Calu3 (cell line): ENCODE results near the gene TMC1. TPM values are rescaled to one million over a fixed set of nuclear protein-coding genes. Genes with fewer than 3 reads are reported as not detected.

Experiments
- BruUV-seq: library from RNA; stranded (reverse); fragments of 400-500 nt; replicated peaks from 2 replicates; lab custom pipeline; 2021; lab: Mats Ljungman, UMichigan
- CTCF ChIA-PET: fragments of 300-600 bp; sonication (Branson Sonifier 250); formaldehyde crosslinking; loops from one replicate; lab custom pipeline; 2022; ENCODE audit warnings: antibody characterized with exemption; lab: Charles Lee
- DNase-seq: peaks from one replicate; pipeline ENCODE4 v3.0.0; 2022
- H3K27ac Mint-ChIP-seq: one replicate; pipeline ENCODE4 v1.8.0; 2022; ENCODE audit warnings: mixed read lengths; ENCODE audit not compliant: unreplicated experiment
- H3K27me3 Mint-ChIP-seq: one replicate; pipeline ENCODE4 v1.8.0; 2022; ENCODE audit warnings: mixed read lengths; ENCODE audit not compliant: unreplicated experiment
- H3K36me3 Mint-ChIP-seq: one replicate; pipeline ENCODE4 v1.8.0; 2022; ENCODE audit warnings: mild to moderate bottlenecking, moderate library complexity, mixed read lengths; ENCODE audit not compliant: insufficient read depth, unreplicated experiment
- H3K4me1 Mint-ChIP-seq: one replicate; pipeline ENCODE4 v1.8.0; 2022; ENCODE audit warnings: mild to moderate bottlenecking, low read depth, mixed read lengths; ENCODE audit not compliant: unreplicated experiment
- H3K4me3 Mint-ChIP-seq: one replicate; pipeline ENCODE4 v1.8.0; 2022; ENCODE audit warnings: mild to moderate bottlenecking, low read depth, moderate library complexity, mixed read lengths; ENCODE audit not compliant: unreplicated experiment
- H3K9me3 Mint-ChIP-seq: one replicate; pipeline ENCODE4 v1.8.0; 2022; ENCODE audit warnings: low read depth, mixed read lengths; ENCODE audit not compliant: unreplicated experiment
- intact Hi-C: fragments of 100-400 bp; cut with micrococcal nuclease; formaldehyde crosslinking; loops from one replicate; pipeline ENCODE4 v1.10.0; 2022; ENCODE audit not compliant: unreplicated experiment
- total RNA-seq: library from RNA; stranded (reverse); gene quantifications from 2 replicates; pipeline ENCODE4 v1.2.3, GENCODE V29; 2022
- TF ChIP-seq, protein P1 (sequence below): fragments of 200-600 bp; IDR thresholded peaks from one replicate; pipeline ENCODE4 v1.8.0; 2022; ENCODE audit warnings: antibody characterized with exemption; ENCODE audit not compliant: unreplicated experiment

The TMC1 gene
- total RNA-seq, 1 experiment from 2014 or later, result not detected

DNA sequence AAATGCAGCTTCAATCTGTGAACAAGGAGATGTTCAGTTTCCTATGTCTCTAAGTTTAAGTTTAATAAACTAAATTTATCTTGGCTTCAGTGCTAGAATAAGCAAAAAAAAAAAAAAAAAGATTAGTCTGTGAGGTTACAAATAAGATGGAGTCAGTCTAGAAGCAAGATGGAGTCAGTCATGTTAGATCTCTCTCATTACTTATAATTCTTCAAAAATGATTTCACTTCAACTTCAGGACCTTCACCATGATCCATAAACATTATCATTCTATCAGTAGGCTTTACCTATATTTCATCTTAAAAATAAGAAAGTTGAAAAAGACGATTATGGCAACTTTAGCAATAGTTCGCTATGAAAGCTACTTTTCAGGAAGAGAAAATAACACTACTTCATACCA lies 30.2 kb upstream of the TMC1 start:
- no peak overlapping the region for H3K27ac Mint-ChIP-seq
- no TSS peak for BruUV-seq
- no peak for DNase-seq
- no peak overlapping the region for H3K4me3 Mint-ChIP-seq
- CTCF ChIA-PET, result interaction anchor here (0.6 kb wide), 1 partner anchor 108 kb away, joined by 3 read pairs; no protein-coding TSS in a partner anchor
- H3K27me3 Mint-ChIP-seq, result no peaks in the 10 kb centered on the region
- no peaks in the 10 kb centered on the region for H3K36me3 Mint-ChIP-seq
- TF ChIP-seq, protein P1, sequence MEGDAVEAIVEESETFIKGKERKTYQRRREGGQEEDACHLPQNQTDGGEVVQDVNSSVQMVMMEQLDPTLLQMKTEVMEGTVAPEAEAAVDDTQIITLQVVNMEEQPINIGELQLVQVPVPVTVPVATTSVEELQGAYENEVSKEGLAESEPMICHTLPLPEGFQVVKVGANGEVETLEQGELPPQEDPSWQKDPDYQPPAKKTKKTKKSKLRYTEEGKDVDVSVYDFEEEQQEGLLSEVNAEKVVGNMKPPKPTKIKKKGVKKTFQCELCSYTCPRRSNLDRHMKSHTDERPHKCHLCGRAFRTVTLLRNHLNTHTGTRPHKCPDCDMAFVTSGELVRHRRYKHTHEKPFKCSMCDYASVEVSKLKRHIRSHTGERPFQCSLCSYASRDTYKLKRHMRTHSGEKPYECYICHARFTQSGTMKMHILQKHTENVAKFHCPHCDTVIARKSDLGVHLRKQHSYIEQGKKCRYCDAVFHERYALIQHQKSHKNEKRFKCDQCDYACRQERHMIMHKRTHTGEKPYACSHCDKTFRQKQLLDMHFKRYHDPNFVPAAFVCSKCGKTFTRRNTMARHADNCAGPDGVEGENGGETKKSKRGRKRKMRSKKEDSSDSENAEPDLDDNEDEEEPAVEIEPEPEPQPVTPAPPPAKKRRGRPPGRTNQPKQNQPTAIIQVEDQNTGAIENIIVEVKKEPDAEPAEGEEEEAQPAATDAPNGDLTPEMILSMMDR, result no peak
- no peaks in the 10 kb centered on the region for H3K9me3 Mint-ChIP-seq
- H3K4me1 Mint-ChIP-seq, result no peaks in the 10 kb centered on the region
- intact Hi-C loops, result no loop called here

DNA sequence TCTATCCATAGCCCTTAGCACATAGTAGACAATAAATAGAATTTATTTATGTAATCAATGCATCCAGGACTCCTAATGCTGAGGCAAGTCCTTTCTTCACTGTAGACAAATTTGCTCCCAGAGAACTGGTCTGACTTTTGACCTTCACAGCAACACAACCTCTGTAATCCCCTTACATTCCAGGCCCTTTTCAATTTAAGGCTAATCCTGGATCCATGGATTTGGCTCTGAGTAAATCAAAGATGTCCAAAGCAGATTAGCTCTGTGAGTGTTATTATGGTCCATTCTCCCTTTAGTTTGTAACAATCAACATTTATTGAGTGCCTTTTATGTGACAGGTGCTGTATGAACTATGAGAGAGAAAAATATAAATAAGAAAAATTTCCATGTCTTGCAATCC lies 27.4 kb upstream of the TMC1 start:
- TF ChIP-seq, protein P1, result no peak
- Mint-ChIP-seq H3K27me3 (no peaks in the 10 kb centered on the region), H3K4me3 (no peak overlapping the region), H3K36me3 (no peaks in the 10 kb centered on the region), H3K4me1 (no peaks in the 10 kb centered on the region), H3K27ac (no peak overlapping the region), H3K9me3 (no peaks in the 10 kb centered on the region)
- intact Hi-C loops, result no loop called here
- BruUV-seq, result no TSS peak
- DNase-seq, result no peak
- CTCF ChIA-PET, result no interaction called here

DNA sequence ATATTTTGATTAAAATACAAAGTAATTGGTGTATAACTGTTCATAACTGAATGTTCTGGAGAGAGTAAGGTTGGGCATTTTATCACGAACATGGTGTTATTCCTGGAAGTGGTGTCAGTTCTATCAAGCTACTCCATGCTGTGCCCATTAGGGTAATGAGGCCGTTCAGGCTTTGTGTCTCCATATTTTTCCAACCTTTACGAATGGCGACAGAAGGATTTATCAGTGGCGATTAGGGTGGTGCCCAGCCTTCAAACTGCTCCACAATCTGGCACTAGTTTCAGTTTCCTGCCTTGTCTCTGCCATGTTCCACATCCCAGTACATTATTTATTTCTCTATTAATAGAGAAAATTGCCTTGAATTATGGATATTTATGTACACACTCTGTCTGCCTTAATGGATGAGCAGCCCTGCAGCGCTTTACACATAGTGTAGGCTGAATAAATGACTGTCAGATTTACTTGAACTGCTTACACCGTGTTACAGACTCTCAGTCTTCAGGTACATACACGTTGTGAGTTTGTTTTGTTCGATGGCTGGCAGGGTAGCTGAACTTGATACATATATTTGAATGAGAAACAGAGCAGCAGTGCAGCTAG lies 23.9 kb upstream of the TMC1 start:
- CTCF ChIA-PET, result no interaction called here
- H3K4me3 Mint-ChIP-seq, result no peak overlapping the region
- H3K9me3 Mint-ChIP-seq, result no peaks in the 10 kb centered on the region
- TF ChIP-seq, protein P1, result no peak
- intact Hi-C loops, result no loop called here
- no TSS peak for BruUV-seq
- no peaks in the 10 kb centered on the region for H3K36me3 Mint-ChIP-seq
- H3K27ac Mint-ChIP-seq, result no peak overlapping the region
- DNase-seq, result no peak
- H3K27me3 Mint-ChIP-seq, result no peaks in the 10 kb centered on the region
- H3K4me1 Mint-ChIP-seq, result no peaks in the 10 kb centered on the region

- TF ChIP-seq, protein P1, result no peak
- Mint-ChIP-seq H3K27me3 (no peaks in the 10 kb centered on the region), H3K4me1 (peaks cover 13% of the 10 kb centered on the region), H3K36me3 (no peaks in the 10 kb centered on the region), H3K4me3 (no peak overlapping the region), H3K27ac (no peak overlapping the region), H3K9me3 (no peaks in the 10 kb centered on the region)
- BruUV-seq, result no TSS peak
- intact Hi-C loops, result no loop called here
- DNase-seq, result no peak
- CTCF ChIA-PET, result no interaction called here
These were observed 14.8 kb upstream of the TMC1 start for GRCh38 chr9:72506615-72507014.
